GM12878 (cell line): ENCODE measurements around the gene TBL3. TPM values are rescaled to one million over a fixed set of nuclear protein-coding genes. Genes with fewer than 3 reads are reported as not detected.
A peak's percentile ranks its signal among the peaks of the same experiment; 100 is the strongest.

ENCODE experiments used
- ATAC-seq: fragments of 200-7000 bp; cut with Tn5 transposase; 3 replicates; pipeline ENCODE4 v1.9.1; 2020; ENCODE audit warnings: mild to moderate bottlenecking, moderate library complexity
- BruUV-seq: library from RNA; stranded (reverse); fragments of 400-500 nt; replicated peaks from 2 replicates; lab custom pipeline; 2021; lab: Mats Ljungman, UMichigan
- CTCF ChIA-PET: fragments of 300-600 bp; sonication (Branson Sonifier 250); formaldehyde crosslinking; extraction: SDS; loops from one replicate; lab custom pipeline; 2021; ENCODE audit warnings: inconsistent platforms; lab: Yijun Ruan, JAX
- POLR2A ChIA-PET: fragments of 350-600 bp; formaldehyde crosslinking; extraction: SDS; loops from one replicate; lab custom pipeline; 2021; ENCODE audit warnings: inconsistent platforms; lab: Charles Lee
- RAD21 ChIA-PET: fragments of 300-600 bp; sonication (Branson Sonifier 250); formaldehyde crosslinking; loops from one replicate; lab custom pipeline; 2023; ENCODE audit warnings: antibody characterized with exemption; ENCODE audit not compliant: unreplicated experiment; lab: Charles Lee
- SMC1A ChIA-PET: fragments of 300-600 bp; sonication (Branson Sonifier 250); formaldehyde crosslinking; loops from one replicate; lab custom pipeline; 2023; ENCODE audit not compliant: unreplicated experiment, uncharacterized antibody; lab: Charles Lee
- DNase-seq: peaks from one replicate; pipeline ENCODE4 v3.0.0-alpha.2; 2011; ENCODE audit warnings: low read depth, low spot score
- FAIRE-seq: peaks from 3 replicates; lab custom pipeline; 2011; peaks lifted over from hg19 to GRCh38; lab: Jason Lieb, UNC
- H2AFZ ChIP-seq: 2 replicates; pipeline ENCODE4 v1.6.0; 2011; ENCODE audit warnings: low read depth, low read length, control low read depth; ENCODE audit not compliant: control insufficient read depth
- H3K27ac ChIP-seq: 2 replicates; pipeline ENCODE4 v1.5.1; 2011; ENCODE audit warnings: control low read depth; ENCODE audit not compliant: control insufficient read depth, insufficient read depth
- H3K27me3 ChIP-seq, 2 experiments: replicated peaks in 1 of 2; 2 replicates each; pipeline versions ENCODE4 v1.6.0 to v1.6.1; 2011; ENCODE audit warnings: low read length in 1 of 2; ENCODE audit not compliant: control insufficient read depth in 2 of 2, insufficient read depth in 2 of 2
- H3K36me3 ChIP-seq, 2 experiments: 2 replicates each; pipeline ENCODE4 v1.5.1; 2011; ENCODE audit warnings: low read length in 1 of 2; ENCODE audit not compliant: control insufficient read depth in 2 of 2, insufficient read depth in 2 of 2
- H3K4me1 ChIP-seq: 2 replicates; pipeline ENCODE4 v1.6.1; 2011; ENCODE audit warnings: mild to moderate bottlenecking, low read length, moderate library complexity, mixed read lengths; ENCODE audit not compliant: control insufficient read depth, insufficient read depth
- H3K4me2 ChIP-seq: 2 replicates; pipeline ENCODE4 v1.6.0; 2011; ENCODE audit warnings: control low read depth; ENCODE audit not compliant: control insufficient read depth, insufficient read depth
- H3K4me3 ChIP-seq: fragments of 200-600 bp; sonication (generic); 2 replicates; pipeline ENCODE4 v1.5.1; 2016
- H3K79me2 ChIP-seq: 2 replicates; pipeline ENCODE4 v1.6.0; 2011; ENCODE audit warnings: low read length; ENCODE audit not compliant: control insufficient read depth, insufficient read depth
- H3K9ac ChIP-seq: 2 replicates; pipeline ENCODE4 v1.8.0; 2011; ENCODE audit warnings: low read length, control low read depth, mixed read lengths; ENCODE audit not compliant: control insufficient read depth, insufficient read depth
- H3K9me3 ChIP-seq: replicated peaks from 3 replicates; pipeline ENCODE4 v1.5.1; 2011; ENCODE audit warnings: mild to moderate bottlenecking, low read length; ENCODE audit not compliant: control insufficient read depth, insufficient read depth
- H4K20me1 ChIP-seq: 2 replicates; pipeline ENCODE4 v1.6.0; 2011; ENCODE audit not compliant: control insufficient read depth, insufficient read depth
- BHLHE40 ChIP-seq, 2 experiments: fragments of 450-650 bp in 1 of 2; IDR thresholded peaks; 2 replicates each; pipeline ENCODE4 v1.6.1; 2011 to 2017; ENCODE audit warnings: low read depth in 2 of 2, borderline replicate concordance in 1 of 2, improper control_type of control experiment in 1 of 2, low read length in 1 of 2, mild to moderate bottlenecking in 1 of 2
- DPF2 ChIP-seq: fragments of 450-650 bp; IDR thresholded peaks from 2 replicates; pipeline ENCODE4 v1.6.1; 2017; ENCODE audit warnings: mild to moderate bottlenecking
- HDGF ChIP-seq: fragments of 450-650 bp; IDR thresholded peaks from 2 replicates; pipeline ENCODE4 v1.6.1; 2016; ENCODE audit warnings: antibody characterized with exemption
- JUND ChIP-seq: IDR thresholded peaks from 2 replicates; pipeline ENCODE4 v1.6.1; 2012; ENCODE audit warnings: low read depth, mild to moderate bottlenecking, low read length, improper control_type of control experiment, moderate library complexity
- SPI1 ChIP-seq: IDR thresholded peaks from 2 replicates; pipeline ENCODE4 v1.6.1; 2011; ENCODE audit warnings: low read depth, mild to moderate bottlenecking, low read length, moderate library complexity, borderline replicate concordance; ENCODE audit not compliant: insufficient read depth
- WGBS: methylation state at CpG from one replicate; pipeline ENCODE4 v1.1.6; 2016; ENCODE audit warnings: low lambda C conversion rate; ENCODE audit not compliant: insufficient replicate concordance, insufficient coverage; ENCODE audit errors: missing lambda C conversion rate; 5-methylcytosine and 5-hydroxymethylcytosine counted together
- in situ Hi-C: fragments of 300-500 bp; cut with MboI; formaldehyde crosslinking; loops from 9 replicates; pipeline ENCODE4 v1.14.3; 2018; ENCODE audit warnings: mixed read lengths
- intact Hi-C: fragments of 100-400 bp; cut with micrococcal nuclease; formaldehyde crosslinking; loops from one replicate; pipeline ENCODE4 v1.14.2; 2022; ENCODE audit not compliant: unreplicated experiment
- polyA plus RNA-seq, 11 experiments: library from polyadenylated mRNA; depleted of rRNA in 4 of 11; unstranded in 6 of 11; stranded (reverse) in 5 of 11; fragments of >200 nt; fragmentation: Nextera tagmentation in 4 of 11; fragmentation: Illumina TruSeq in 1 of 11; extraction: Ambion mirVana in 4 of 11; extraction: Trizol in 1 of 11; gene quantifications; 1 replicate in 1 of 11; 2 replicates in 10 of 11; pipeline versions ENCODE4 v1.2.1 to v1.2.3, GENCODE V29; 2011 to 2016; ENCODE audit warnings: inconsistent platforms in 2 of 11, missing spikeins in 2 of 11, low read depth in 1 of 11
- total RNA-seq, 4 experiments: library from RNA; depleted of rRNA in 3 of 4; stranded (reverse); fragments of >200 nt in 3 of 4; fragmentation: Illumina TruSeq in 1 of 4; extraction: Trizol in 1 of 4; gene quantifications; 2 replicates each; pipeline versions ENCODE4 v1.2.1 to v1.2.3, GENCODE V29; 2013 to 2021

Gene TBL3
- total and polyA plus RNA-seq, 10 of the 15 experiments (the other 5 are each of a cell fraction or from before 2014, with no cell fraction given), result 1.2 to 101 (median 34.2) TPM

GRCh38 chr16:1942047-1942809, 29.6 kb upstream of the TBL3 start:
- ChIA-PET CTCF (interaction anchor here (1.1 to 2.0 kb wide), 3 partner anchors 13 to 78 kb away, joined by 5 to 8 read pairs (median 7); no protein-coding TSS in a partner anchor), POLR2A (interaction anchor here (0.6 to 2.3 kb wide), 4 partner anchors 10 to 54 kb away, joined by 4 to 7 read pairs (median 6); no protein-coding TSS in a partner anchor), SMC1A (no interaction called here), RAD21 (interaction anchor here (1.6 kb wide), 1 partner anchor 76 kb away, joined by 5 read pairs; no protein-coding TSS in a partner anchor)
- peaks cover 10% of the 10 kb centered on the region; the same call in 1 of the 2 replicates for H3K4me1 ChIP-seq
- DNase-seq, result no peak
- H3K27ac ChIP-seq, result peak overlapping the region; percentile 47
- H4K20me1 ChIP-seq, result no peaks in the 10 kb centered on the region
- peaks cover 0 to 5% of the 10 kb centered on the region in 2 experiments; a peak in 3 of 4 replicates for H3K36me3 ChIP-seq
- intact Hi-C loops, result no loop called here
- WGBS, result under 1% methylated on average over 17 of the region's 17 CpGs
- no peaks in the 10 kb centered on the region for H3K27me3 ChIP-seq
- no peak for FAIRE-seq
- peak overlapping the region; percentile 84 for H3K4me2 ChIP-seq
- H3K9me3 ChIP-seq, result no peaks in the 10 kb centered on the region
- peak overlapping the region; percentile 80 for H3K9ac ChIP-seq
- peak overlapping the region; percentile 87 for H3K4me3 ChIP-seq
- peak; percentile 5 for ATAC-seq
- TF ChIP-seq SPI1, result peak; percentile 47; the same call in 1 of the 2 replicates
- TF ChIP-seq JUND, result no peak
- TF ChIP-seq DPF2, result 0 out of 2 replicates have a peak, but pooled peaks have one; percentile 14
- no peak for TF ChIP-seq HDGF
- no peak for TF ChIP-seq BHLHE40 (IDR thresholded peaks at IDR 0.05; ENCODE audit: borderline replicate concordance in 1 of 2, low read depth in 2 of 2, low read length in 1 of 2)
- BruUV-seq, result TSS peak; percentile 75
- H2AFZ ChIP-seq, result peak overlapping the region; percentile 61
- in situ Hi-C loops, result no loop called here
- H3K79me2 ChIP-seq, result peaks cover 18% of the 10 kb centered on the region
